Fibroblast of gingiva (primary cell): Measurements from ENCODE around the gene FANCG.

Source experiments
- DNase-seq: peaks from one replicate; pipeline ENCODE4 v3.0.0-alpha.2; 2011; ENCODE audit warnings: low read depth

Gene FANCG

DNA sequence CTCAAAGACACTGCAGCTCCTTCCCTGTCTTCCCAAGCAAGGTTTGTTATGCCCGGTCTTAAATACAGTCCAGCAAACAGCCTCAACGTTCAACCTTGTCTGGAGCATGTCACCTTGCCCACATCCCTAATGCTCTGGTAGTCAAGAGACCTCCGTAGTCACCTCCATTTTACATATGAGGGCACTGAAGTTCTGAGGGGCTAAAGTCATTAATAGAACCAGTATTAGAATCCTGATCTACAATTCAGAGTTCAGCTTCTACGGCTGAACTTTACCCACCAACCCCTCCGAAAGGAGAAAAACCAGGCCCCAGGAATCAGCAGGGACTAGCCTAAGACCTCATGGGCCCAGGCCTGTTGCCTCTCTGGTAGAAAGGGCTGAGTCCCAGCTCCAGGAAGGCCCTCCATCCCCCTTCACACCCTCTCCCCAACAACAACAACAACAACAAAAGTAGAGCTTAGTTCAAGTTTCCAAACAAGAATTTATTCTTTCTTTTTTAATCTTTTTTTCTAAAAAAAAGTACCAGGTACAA lies 24.0 kb upstream of the FANCG start:
- no peak for DNase-seq

DNA sequence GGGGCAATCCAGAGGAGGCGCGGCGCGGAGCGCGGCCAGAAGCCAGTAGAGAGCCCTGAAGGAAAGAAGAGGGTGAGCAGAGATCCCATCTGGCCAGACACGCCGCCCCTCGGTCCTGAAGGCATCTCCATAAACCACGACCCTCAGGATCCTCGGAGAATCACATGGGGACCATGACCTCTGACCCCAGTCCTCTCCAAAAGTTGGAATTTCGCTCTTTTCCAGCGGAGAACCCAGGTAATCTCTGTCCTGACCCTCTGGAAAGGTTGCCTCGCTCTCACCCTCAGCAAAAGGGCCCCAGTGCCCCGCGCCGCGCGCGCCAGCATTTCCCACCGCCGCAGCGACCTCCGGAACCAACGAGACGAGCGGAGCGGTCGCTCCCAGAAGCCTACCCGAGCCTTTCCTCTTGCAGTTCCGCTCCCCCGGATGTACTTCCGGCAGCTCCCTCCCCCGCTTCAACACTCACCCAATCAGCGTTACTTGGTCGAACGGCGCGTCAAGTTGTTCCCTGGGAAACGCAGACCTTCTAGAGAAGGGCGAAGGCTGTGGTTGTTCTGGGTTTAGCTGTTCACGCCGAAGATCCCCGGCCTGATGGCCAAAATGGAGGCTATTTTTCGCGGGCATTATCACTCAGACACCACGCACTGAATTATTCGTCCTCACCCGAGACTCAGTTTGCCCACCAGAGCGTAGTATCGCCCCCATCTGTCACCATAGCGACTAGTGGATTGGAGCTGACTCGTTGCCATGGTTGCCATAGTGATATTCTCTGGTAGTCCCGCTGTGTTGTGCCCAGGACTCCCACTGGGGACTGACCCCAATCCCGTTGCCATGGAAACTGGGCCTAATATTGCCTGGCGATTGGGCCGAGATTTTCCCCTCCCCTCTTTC lies 23.3 kb upstream of the FANCG start, which contains the start of gene STOML2:
STOML2 (minus strand) TSS at position 363 of the 891 bp plus-strand sequence; CDS start at position 326, 37 bp downstream.
- peak; percentile 95 for DNase-seq

DNA sequence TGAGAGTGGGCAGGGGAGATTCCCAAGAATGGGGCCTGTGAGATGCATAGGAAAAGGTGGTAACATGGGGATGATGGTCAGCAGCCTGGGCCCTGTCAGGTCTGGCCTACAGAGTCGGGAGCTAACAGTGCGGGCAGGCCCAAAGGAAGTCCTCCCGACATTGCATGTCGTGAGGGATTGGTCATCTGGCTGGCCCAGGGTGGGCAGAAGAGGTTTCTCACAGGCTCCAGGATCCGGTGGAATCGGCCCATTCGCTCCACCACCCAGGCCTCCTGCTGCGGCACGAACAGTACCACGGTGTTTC lies 22.7 kb upstream of the FANCG start:
- DNase-seq: no peak

DNA sequence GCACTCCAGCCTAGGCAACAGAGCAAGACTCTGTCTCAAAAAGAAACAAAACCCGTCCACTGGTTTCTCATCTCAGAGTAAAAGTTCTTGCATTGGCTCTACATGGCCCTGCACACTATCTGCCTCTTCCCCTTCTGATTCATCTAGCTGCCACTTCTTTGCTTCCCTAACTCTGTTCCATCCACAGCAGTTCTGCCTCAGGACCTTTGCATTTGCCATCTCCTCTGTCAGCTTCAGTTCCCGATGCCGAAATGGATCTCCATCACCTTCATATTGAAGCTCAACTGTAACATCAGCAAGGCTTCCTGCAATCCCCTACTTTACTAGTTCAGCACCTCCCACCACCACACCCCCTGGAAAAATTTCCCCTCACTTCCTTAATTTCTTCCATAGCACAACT lies 17.8 kb upstream of the FANCG start:
- no peak for DNase-seq

DNA sequence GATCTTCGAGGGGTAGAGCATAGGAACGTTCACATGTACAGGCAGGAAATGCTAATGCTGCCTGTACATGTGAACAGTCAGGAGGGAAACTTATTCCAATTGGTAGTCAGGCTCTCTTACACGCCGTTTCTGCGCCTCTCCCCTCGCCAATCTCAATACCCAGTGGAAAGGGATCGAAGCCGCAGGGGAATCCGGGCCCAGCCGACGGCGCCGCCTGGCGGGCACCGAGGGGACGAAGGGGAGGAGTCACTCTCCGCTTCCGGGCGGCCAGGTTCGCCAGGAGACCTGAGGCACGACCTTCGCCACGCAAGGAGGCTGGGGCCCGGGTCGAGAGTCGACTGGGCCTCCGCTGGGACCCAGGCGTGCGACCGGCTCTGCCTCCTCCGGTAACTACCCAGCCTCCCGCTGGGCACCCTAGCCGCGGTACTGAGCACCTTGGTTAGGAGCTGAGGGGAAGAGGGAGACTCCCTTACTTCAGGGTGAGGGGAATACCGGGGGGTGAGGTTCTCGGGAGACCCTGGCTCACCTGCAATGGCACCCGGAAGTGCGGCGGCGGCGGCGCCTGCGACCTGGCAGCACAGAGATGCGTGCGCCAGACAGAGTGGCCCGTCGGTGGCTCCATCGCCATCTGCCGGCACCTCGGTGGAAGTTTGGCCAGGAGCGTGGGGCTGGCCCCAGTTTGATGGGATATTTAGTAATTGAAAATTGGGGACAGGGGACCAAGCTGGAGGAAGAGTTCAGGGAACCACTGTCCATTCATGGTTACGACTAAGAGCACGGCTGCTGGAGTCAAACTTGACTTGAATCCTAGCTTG lies 16.5 kb upstream of the FANCG start, which contains the start of gene PIGO:
PIGO (minus strand) TSS at position 557 of the 815 bp plus-strand sequence. CDS start 1,026 bp downstream, outside the sequence.
- DNase-seq: peak; percentile 80

DNA sequence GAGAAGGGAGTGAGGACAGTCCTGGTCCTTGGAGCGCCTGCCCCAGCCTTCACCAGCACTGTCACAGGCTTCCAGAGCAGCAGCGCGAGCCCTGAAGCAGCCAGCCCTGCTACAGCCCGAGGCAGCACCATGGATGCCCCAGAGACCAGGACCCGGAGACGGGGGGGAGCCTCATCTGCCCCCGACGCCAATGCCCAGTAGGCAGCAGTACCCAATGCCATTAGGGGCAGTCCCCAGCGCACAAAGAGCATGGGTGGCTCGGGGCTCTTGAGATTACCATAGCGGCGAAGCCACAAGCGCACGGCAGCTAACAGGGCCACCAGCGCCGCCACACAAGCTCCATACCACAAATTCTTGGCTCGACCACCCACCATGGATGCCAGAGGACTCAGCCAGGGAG lies 11.8 kb upstream of the FANCG start:
- no peak for DNase-seq

DNA sequence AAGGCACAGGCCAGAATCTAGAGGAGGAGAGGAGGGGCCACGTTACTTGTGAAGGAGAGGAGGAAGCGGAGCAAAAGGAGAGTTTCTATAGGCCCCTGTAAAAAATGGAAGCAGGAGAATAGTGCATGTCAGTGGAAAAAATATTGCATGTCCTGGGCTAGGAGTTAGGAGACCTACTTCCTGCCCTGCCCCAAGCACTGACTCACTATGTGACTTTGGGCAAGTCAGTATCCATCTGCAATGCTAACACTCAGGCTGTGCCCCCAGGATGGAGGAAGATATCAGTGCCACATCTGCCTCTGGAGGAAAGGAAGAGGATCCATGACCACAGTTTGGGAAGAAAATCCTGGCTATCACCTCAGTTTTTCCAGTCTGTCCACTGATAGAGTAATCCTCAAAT lies 9.7 kb upstream of the FANCG start:
- no peak for DNase-seq

DNA sequence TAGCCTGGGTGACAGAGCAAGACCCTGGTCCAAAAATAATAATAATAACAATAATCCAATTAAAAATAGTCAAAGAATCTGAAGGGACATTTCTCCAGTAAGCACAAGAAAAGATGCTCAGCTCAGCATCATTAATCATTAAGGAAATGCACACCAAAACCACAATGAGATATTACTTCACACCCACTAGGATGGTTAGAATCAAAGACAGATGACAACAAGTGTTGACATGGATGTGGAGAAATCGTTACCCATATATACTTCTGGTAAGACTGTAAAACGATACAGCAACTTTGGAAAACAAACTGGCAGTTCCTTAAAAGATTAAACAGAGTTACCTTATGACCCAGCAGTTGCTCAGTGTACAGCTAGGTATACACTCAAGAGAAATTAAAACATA lies 5.3 kb upstream of the FANCG start:
- peak; percentile 17 for DNase-seq

DNA sequence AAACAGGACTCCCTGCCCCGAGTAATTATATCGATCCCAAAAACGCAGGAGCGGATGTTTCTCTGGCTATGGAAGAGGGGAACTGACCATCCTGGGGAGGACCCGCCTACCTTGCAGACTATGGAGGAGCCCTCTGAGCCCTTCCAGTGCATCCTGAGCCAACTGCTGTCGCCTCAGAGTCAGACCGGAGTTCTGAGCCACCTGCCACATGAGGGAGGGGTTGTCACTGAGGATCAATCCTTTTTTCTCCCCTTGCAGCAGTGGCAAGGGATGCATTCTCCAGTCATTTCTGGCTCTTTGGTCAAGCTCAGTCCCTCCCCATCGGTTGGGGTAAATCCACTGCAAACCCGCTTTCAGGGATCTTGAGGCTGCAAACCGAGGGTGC lies 709 bp downstream of the FANCG start:
- DNase-seq: no peak

DNA sequence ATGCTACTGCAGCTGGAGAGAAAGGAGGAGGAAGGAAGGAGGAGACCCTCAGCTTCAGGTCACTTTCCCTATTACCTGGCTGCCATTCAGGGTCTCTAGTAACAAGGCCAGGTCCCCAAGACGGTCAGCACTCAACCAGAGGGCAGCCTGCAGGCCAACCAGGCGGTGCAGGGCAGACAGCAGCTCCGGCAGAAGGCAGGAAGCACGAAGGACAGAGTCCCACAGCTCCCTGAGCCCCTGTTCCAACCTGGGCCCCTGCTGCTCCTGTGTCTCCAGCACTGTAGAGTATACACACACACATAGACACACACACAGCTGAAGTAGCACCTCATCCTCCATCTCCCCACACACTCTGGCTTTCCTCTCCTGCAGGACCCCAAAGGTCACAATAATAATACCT lies 1.7 kb downstream of the FANCG start:
- no peak for DNase-seq

DNA sequence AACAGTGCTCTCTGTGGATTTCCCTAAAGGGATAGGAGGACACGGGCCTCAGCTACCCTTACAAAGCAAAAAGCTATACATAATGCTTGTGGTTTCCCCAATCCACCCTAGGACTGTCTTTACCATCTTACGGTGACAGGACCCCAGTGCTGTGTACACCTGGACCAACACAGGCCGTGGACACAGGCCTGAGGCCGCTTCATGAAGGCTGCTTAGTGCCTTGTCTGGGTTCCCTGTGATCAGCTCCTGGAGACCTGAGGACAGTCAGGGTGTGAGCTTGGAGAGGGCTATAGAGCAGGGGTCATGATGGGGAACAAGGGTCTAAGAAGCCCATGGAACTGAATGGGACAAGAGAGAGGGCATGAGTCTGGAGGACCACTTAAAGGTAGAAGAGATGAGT lies 2.9 kb downstream of the FANCG start:
- DNase-seq: no peak

DNA sequence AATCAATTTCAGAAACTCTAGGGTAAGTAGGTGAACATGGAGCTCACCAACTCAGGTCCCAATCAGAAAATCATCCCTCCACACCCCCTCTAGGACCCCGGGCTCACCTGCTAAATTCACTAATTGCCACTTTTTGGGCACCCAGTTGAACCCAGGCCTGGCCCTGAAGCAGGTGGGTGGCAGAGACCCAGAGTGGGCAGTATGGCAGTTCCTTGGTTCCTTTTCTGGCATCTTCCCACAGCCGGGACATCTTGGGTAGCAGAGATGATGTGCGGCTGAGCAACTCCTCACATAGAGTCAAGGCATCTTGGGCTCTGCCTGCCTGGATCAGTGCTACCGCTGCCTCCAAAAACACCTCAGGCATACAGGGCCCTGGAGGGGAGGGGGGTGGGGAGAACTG lies 4.4 kb downstream of the FANCG start:
- no peak for DNase-seq

DNA sequence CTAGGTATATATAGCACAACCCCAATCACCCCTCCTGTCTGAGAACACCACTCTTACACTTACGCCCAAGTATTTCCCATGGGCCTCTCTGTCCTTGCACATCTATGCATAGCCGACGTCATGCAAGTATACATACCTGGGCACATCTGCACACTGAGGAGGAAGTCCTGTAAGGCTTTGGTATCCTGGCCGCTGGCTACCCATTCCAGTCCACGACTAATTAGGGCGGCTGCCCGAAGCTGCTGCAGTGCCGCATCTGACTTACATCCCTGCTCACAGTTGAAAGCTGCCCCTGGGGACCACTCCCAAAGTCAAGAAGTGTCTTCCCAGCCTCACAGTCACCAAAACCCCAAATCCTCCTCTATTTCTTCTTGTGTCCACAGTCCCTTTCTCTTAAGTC lies 5.0 kb downstream of the FANCG start:
- DNase-seq: no peak

DNA sequence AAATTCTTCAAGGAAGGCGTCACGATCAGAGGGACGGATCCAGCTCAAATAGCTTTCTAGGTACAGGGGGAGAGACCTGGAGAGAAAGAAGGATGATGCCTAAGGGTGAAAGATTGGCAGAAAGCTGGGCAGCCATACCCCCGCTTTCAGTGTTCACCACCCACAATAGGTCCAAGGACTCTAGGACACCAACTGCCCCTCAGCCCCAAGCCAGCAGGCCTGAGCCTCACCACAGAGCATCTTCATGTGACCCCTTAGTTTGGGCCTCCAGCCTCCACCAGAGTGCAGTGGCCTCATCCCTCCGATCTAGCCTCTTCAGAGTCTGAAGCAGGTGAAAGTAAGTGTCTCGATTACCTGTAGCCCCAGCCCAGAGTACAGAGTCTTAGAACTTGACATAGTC lies 5.6 kb downstream of the FANCG start:
- DNase-seq: no peak

DNA sequence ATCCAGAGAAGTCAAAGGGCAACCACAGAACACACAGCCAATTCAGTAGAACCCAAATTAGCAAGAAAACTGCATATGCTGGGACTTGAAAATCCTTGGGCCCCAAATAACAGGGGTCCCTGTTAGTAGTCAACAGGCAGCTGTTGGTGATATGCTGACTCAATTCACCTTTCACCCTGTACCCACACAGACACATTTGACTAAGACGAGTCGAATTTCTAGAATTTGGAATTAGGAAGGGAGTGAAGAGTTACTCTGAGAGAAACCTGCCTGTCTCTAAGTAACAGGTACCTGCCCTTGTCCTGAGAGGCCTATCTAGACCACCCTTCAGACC lies 6.5 kb downstream of the FANCG start:
- no peak for DNase-seq

DNA sequence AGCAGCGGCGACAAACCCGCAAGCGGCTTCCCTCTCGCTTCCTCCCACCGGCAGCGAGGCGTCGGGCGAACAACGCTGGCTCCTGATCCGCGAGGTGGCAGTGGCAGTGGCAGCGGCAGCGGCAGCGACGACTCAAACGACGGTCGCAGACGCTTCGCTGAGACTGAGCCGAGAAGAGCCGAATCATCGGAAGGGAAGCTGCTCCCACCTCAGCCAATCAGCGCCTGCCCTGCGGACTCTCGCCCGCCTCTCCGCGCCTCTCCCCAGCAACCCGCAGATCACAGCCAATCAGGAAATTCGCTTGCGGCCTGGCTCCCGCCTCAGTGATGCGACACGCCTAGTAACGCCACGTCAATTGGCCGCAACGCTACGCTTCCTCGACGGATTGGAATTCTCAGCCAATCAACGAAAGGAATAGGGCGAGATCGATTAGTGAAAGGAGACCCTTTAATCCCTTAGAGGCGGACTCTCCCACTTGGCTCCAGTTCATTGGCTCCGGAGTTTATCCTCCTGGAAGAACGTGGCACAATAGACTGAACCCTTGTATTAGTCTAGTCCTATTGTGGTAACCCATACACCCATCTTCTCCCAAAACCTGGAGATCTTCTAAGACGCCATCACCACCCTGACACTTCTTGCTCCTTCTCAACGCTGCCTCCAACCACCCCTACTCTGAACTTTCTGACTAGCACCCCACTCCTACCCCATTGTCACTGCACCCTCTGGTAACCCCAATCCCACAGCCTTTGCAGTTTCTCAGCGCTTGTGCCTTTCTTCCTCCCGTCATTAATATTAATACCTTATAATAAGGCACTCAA lies 7.1 kb downstream of the FANCG start, which contains the start of gene VCP:
VCP (minus strand) TSS at position 165 of the 818 bp plus-strand sequence. CDS start 272 bp downstream, outside the sequence.
- peak; percentile 99 for DNase-seq

DNA sequence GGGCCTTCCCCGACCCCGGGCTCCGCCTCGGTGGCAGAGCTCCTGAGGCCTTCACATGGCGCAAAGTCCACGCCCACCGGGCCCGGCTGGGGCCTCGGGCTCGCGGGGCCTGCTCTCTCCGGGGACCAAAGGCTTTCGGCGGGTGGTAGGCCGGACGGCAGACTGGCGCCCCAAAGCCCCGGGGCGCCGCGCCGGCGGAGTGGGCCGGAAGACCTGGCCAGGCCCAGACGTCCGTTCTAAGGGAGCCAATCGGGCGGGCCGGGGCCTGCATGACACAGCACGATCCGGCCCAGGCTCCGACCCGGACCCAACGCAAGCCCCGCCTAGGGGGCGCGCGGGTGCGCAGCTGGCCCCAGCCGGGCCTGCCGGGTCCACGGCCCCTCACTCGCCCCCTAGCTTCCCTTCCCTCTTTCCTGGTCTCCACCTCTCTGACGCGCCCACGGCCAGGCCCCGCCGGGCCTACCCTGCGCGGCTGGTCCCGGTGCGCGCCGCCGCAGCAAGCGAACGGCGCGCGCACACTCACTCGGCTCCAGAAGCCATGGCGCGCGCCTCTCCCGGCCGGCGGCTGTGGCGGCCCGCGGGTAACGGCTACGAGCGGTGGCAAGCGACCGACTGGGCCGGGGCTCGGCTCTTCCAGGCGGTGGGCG lies 7.8 kb downstream of the FANCG start:
- peak; percentile 83 for DNase-seq

DNA sequence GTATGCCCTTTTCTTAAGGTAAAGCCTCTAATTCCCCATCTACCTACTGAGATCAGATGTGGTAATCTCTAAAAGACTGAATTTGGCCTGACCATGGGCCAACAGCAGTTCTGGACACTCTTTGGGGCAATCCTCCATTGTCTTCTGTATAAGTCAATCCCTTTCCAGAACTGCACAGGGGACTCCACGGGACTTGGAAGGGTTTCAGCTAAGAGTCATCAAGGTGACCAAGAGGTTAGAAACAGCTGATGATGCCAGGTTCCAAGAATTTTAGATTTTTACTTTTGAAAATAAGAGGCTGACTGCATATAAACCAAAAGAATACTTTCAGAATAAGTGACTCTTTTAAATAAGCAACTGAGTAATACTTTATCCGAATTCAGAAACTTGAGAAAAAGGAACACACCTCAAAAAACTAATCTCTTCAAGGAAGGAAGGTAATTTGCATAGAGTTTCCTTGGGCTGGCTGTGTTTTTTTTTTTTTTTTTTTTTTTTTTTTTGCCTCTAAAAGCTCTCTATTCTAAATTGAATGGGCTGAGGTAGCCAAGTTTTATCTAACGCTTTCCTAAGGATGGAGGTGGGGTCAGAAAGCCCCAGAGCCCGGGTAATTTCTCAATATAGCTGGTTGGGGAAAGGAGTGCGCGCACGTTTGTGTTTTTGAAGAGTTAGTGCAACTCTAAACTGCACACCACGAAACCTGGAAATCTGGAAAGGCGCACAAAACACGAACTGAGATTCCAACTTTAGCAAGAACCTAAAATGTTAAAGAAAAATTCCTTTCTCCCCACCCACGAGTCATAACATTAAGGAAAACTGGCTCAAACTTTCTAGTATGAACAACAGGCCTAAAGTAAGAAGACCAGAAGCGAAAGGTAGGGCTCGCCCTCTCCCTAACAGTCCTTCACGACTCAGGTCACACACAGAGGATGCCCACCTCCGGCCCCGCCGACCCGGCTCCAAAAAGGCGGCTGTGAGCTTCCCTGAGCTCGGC lies 8.6 kb downstream of the FANCG start:
- no peak for DNase-seq

DNA sequence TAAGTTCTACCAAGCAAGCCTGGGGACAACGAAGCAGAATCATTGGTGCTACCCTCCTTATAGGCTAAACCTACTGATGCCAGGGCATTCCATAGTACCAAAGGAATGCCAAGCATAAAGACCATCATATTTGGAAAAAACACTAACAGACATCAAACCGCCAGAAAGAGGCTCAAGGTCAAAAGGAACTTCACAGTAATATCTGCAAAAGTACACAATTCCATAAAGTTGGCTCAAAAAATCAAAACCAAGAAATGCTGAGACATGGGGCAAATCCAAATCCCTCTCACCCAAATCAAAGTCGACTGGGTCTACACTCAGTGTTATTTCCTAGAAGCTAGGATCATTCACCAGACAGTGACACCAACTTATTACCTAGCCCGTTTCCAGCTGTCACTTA lies 10.7 kb downstream of the FANCG start:
- no peak for DNase-seq

DNA sequence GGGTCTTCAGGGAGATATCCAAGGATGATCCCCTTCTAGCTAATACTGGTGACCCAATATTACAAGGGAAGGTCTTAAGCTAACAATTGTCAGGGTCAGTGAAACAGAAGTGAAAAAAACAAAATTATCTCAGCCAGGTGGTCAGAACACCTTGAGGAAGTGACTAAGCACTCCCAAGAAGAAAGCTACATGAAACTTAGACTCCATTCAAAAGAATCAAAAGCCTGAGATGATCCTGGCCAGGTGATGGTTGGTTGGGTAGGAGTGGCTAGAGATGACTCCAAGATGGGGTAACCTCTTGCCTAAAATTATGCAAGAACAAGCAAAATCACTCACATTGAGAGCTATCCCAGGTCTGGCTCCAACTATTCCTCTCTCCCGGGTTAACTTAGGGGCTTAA lies 12.7 kb downstream of the FANCG start:
- no peak for DNase-seq
